GM10266 (cell line): ENCODE data around the gene REXO5.

ENCODE experiments used
- DNase-seq: peaks from one replicate; pipeline ENCODE4 v3.0.0; 2012; ENCODE audit errors: extremely low spot score
- TF ChIP-seq, protein P1 (sequence below): IDR thresholded peaks from 2 replicates; pipeline ENCODE4 v1.5.1; 2012; ENCODE audit warnings: mild to moderate bottlenecking, low read depth; ENCODE audit not compliant: control insufficient read depth, insufficient read depth; ENCODE audit errors: missing control alignments

REXO5 gene

DNA sequence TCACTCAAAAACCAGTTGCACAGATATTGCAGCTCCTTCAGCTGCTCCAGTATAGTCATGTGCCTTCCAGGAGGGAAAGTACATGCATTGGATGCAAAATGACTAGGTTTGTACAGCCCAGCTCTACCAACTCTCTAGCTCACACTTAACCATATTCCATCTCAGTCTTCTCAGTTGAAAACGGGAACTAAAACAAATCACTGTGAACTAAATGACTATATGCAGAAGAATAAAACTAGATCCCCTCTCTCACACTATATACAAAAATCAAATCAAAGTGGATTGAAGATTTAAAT, 69.0 kb downstream of the REXO5 start:
- TF ChIP-seq, protein P1, sequence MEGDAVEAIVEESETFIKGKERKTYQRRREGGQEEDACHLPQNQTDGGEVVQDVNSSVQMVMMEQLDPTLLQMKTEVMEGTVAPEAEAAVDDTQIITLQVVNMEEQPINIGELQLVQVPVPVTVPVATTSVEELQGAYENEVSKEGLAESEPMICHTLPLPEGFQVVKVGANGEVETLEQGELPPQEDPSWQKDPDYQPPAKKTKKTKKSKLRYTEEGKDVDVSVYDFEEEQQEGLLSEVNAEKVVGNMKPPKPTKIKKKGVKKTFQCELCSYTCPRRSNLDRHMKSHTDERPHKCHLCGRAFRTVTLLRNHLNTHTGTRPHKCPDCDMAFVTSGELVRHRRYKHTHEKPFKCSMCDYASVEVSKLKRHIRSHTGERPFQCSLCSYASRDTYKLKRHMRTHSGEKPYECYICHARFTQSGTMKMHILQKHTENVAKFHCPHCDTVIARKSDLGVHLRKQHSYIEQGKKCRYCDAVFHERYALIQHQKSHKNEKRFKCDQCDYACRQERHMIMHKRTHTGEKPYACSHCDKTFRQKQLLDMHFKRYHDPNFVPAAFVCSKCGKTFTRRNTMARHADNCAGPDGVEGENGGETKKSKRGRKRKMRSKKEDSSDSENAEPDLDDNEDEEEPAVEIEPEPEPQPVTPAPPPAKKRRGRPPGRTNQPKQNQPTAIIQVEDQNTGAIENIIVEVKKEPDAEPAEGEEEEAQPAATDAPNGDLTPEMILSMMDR = no peak
- DNase-seq = no peak

DNA sequence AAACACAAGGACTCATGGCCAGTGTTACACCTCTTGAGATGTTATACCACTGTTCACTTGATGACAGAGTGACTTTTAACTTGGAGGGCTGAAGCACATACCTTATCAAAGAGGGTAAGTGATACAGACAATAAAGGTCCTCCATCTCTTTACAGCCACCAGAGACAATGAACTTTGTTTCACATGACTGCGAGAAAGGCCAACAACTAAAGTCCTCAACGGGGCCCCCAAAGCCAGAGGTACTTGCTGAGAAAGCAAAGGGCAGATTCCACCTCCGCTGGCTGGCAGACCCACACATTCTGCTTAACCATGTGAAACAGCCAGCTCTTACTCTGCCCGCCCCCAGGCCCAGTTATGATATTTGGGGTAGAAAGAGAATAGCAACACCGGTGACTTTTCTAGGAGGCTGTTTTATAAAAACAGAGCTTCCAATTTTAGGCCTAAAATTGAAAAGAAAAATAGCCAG, 72.4 kb downstream of the REXO5 start:
- TF ChIP-seq, protein P1 = no peak
- DNase-seq = no peak

DNA sequence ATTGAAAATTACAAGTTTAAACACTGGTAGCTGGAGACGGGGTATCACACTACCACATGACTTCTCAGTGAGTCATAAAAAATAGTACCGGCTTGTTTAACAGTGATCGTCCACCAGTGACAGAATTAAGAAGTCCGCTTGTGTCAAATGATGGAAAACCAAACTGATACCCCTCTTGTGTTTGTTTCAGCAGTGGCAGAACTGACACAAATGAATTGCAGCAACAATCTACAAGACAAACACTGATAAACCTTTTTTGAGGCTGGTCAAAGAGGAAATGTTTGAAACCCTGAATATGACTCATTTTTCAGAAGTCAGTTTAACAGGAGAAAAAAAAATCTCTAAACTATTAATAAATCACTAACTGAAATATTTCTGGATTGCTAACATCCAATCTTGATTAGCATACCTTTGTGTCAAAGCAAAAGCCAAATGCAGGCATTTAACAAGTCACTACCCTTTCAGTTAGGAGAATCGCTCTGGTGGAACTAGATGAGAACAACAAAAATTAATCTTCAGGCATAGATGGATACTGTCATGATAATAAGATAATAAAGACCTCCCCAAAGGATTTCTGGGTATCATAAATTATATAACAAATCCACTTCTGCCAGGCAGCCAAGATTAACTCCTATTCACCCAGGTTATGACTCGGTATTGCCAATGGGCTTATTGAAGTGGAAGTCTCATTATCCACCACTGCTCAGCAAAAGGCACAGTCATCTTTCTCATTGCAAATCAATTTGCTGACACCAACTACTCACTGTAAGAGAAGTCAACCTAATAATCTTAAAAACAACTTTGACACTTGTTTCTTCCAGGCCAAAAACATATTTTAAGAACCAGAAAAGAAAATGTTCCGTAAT, 73.1 kb downstream of the REXO5 start:
- TF ChIP-seq, protein P1 = no peak

DNA sequence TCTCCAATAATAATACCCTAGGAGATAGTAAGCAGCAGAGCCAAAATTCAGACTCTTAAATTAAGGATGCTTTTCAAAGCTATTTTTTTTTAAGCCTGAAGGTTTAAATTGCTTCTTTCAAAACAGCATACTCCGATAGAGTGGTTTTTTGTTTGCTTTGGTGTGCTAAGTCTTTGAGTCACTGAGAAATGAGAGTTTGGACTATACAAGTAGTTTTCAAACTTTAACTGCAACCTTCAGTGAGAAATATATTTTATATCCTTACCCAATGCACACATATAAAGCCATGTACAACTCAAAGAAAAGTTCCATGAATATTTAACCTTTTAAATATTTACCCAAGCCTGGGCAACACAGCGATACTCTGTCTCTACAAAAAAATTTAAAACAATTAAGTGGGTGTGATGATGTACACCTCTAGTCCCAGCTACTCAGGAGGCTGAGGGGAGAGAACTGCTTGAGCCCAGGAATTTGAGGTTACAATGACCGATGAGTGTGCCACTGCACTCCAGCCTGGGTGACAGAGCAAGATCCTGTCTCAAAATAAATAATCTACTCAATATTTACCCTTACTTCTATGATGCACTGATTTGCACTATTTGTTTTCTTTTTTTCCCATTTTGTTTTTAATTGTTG, 74.7 kb downstream of the REXO5 start:
- TF ChIP-seq, protein P1 = no peak
- no peak for DNase-seq

More for the DNA sequence above, 73.1 kb downstream of the REXO5 start:
- DNase-seq = peak; percentile 28

DNA sequence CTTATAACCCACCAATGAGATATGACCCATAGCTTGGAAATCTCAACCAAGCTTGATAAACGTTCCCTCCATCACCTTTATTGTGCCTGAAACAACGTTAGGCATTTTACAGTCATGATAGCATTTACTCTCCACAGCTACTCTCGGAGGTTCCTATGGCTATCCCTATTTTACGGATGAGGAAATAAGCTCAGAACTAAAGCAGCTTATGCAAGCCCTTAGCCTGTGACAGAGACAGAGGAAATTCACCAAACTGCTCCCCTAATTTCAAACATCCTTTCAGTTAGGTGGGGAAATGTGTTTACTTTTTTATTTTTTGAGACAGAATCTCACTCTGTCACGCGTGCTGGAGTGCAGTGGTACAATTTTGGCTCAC, 75.2 kb downstream of the REXO5 start:
- DNase-seq = no peak
- TF ChIP-seq, protein P1 = no peak

DNA sequence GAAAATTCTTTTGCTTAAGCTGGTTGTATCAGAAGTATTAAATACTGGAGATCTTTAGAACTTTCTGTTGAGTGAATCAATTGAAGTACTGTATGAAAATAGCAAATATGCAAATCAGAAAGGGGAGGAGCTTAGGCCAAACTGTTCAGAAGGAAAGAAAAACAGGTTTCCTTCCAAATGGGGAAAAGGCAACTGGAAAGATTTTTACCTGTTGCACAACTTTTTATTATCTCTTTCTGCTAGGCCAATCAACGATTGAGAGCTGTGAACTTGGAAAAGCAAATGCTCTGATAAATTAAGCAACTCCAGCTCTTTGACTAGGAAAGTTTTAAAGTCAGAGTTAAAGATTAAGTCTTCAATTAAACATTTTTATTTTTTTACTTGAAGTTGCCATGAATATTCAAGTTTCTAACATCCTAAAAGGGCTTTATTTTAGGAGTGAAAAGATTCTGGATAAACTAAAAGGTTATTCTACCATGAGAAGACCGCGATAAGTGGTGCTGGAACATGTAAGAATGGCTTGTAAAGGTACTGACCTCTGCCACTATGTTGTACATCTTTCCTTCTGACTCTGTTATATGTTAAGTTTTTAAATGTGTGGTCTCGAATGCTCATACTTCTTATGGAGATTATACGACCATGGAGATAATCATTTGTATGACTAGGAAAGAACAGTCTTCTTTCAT, 77.4 kb downstream of the REXO5 start:
- no peak for DNase-seq
- TF ChIP-seq, protein P1 = no peak

DNA sequence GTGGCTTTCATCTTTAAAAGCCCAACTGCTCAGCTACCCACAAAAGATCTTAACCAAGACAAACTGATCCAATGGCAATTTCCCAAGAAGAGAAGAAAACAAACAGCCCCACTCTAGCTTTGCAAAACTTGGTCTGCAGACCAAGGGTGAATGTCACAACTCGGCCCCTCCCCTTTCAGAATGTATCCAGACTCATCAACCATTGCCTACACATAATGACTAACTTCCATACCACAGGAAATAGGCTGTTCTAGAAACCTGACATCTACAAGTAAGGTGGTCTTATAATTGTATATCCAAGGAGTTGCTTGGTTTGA, 77.9 kb downstream of the REXO5 start:
- DNase-seq = no peak

More for the DNA sequence above, 77.9 kb downstream of the REXO5 start:
- TF ChIP-seq, protein P1 = no peak
